ENCODE results near the gene ADGB.

The ADGB gene

GRCh38 chr6:146770965-146771735 is 172.4 kb downstream of the ADGB start:
- peak; percentile 91 for DNase-seq (ENCODE audit: low read depth)
- no peak overlapping the region for H3K4me3 ChIP-seq (ENCODE audit: low read depth, low read length)
- TF ChIP-seq, protein P1, sequence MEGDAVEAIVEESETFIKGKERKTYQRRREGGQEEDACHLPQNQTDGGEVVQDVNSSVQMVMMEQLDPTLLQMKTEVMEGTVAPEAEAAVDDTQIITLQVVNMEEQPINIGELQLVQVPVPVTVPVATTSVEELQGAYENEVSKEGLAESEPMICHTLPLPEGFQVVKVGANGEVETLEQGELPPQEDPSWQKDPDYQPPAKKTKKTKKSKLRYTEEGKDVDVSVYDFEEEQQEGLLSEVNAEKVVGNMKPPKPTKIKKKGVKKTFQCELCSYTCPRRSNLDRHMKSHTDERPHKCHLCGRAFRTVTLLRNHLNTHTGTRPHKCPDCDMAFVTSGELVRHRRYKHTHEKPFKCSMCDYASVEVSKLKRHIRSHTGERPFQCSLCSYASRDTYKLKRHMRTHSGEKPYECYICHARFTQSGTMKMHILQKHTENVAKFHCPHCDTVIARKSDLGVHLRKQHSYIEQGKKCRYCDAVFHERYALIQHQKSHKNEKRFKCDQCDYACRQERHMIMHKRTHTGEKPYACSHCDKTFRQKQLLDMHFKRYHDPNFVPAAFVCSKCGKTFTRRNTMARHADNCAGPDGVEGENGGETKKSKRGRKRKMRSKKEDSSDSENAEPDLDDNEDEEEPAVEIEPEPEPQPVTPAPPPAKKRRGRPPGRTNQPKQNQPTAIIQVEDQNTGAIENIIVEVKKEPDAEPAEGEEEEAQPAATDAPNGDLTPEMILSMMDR (IDR thresholded peaks at IDR 0.05; ENCODE audit: low read depth, low read length): no peak
- TF ChIP-seq MYC (IDR thresholded peaks at IDR 0.05; ENCODE audit: low read depth, low read length): no peak
- no peak for TF ChIP-seq POLR2A (IDR thresholded peaks at IDR 0.05; ENCODE audit: extremely low read depth, insufficient read length)
- no peak for TF ChIP-seq MAX (IDR thresholded peaks at IDR 0.05; ENCODE audit: low read depth, low read length)

DNA sequence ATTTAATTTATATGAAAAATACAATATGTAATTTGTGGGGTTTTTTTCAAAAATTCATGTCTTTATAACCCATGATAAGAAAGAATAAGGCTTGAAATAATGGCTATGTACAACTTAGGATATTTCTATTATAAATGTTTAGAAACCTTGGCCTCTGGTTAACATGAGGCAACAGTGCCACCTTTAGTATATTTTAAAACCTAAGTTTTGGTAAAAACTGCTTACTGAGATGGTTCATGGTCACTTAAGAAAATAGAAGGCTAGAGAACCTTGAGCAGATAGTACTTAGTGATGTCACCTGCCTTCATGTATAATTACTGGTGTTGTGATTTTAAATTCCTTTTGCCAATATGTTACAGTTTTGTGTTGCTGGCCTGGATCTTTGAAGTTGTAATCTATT is 176.4 kb downstream of the ADGB start:
- no peak for TF ChIP-seq MAX (IDR thresholded peaks at IDR 0.05; ENCODE audit: low read depth, low read length)
- TF ChIP-seq, protein P1 (IDR thresholded peaks at IDR 0.05; ENCODE audit: low read depth, low read length): no peak
- no peak for TF ChIP-seq MYC (IDR thresholded peaks at IDR 0.05; ENCODE audit: low read depth, low read length)
- no peak for TF ChIP-seq POLR2A (IDR thresholded peaks at IDR 0.05; ENCODE audit: extremely low read depth, insufficient read length)
- peak; percentile 45 for DNase-seq (ENCODE audit: low read depth)
- no peak overlapping the region for H3K4me3 ChIP-seq (ENCODE audit: low read depth, low read length)

- DNase-seq (ENCODE audit: low read depth): no peak
- H3K4me3 ChIP-seq (ENCODE audit: low read depth, low read length): no peak overlapping the region
- TF ChIP-seq MYC (IDR thresholded peaks at IDR 0.05; ENCODE audit: low read depth, low read length) (no peak), POLR2A (IDR thresholded peaks at IDR 0.05; ENCODE audit: extremely low read depth, insufficient read length) (no peak), MAX (IDR thresholded peaks at IDR 0.05; ENCODE audit: low read depth, low read length) (no peak)
- TF ChIP-seq, protein P1 (IDR thresholded peaks at IDR 0.05; ENCODE audit: low read depth, low read length): no peak
Observed at GRCh38 chr6:146781836-146782235, 183.1 kb downstream of the ADGB start.

DNA sequence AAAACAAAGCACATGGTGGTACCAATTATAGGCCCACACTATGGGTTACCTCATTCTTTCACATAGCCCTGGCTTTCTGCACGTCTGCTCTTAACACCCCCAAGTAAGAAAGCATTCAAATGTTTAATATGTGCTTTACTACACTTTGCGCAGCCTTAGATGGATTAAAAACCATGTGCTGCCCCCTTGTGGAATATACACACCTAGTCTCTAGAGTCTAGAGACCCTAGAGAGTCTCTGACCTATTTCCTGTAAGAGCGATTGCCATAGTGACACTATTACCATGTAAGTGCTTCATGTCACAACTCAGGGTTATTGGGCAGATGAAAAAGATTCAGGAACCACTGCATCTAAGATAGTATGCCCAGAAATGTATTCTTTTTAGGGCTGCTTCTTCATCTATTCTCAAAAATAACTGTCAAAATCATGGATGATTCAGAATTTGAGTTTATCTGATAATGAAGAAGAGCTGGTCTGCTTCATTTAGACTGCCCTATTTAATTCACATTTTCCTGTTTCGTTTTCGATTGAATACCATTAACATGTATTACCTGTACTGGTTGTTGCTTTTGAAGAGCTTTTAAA is 186.3 kb downstream of the ADGB start:
- H3K4me3 ChIP-seq (ENCODE audit: low read depth, low read length): no peak overlapping the region
- TF ChIP-seq, protein P1 (IDR thresholded peaks at IDR 0.05; ENCODE audit: low read depth, low read length): peak; percentile 67
- peak; percentile 73 for TF ChIP-seq MAX (IDR thresholded peaks at IDR 0.05; ENCODE audit: low read depth, low read length)
- TF ChIP-seq MYC (IDR thresholded peaks at IDR 0.05; ENCODE audit: low read depth, low read length): no peak
- no peak for TF ChIP-seq POLR2A (IDR thresholded peaks at IDR 0.05; ENCODE audit: extremely low read depth, insufficient read length)
- DNase-seq (ENCODE audit: low read depth): peak; percentile 79

DNA sequence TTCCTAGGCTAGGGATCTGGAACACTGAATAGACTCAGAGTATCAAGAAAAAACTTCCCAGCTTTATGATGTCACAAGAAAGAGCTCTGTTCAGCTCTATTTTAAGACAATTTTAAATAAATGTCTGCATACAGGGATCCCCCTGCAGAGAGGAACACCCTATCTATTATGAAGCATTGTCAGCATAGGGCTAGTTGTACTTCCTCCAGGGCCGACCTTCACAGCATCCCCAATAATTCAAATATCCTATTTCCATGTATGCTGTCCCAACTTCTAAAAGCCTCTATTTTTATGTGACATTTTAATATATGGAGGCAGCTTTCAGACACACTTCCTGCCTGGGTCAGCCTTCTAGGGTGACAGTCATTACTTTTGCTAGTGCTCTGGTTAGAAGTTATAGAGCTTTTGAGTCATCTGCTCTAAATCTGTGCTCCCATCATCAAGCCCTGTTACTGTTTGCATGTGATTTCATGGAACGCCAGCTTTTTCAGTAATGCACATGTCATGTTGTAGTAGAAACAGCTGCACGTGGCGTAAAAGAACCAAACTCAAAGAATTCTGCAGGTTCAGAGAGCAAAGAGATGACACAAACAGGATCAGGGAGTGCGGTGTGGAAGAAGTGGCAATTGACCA is 189.2 kb downstream of the ADGB start:
- H3K4me3 ChIP-seq (ENCODE audit: low read depth, low read length): no peak overlapping the region
- no peak for DNase-seq (ENCODE audit: low read depth)
- TF ChIP-seq, protein P1 (IDR thresholded peaks at IDR 0.05; ENCODE audit: low read depth, low read length): no peak
- TF ChIP-seq MYC (IDR thresholded peaks at IDR 0.05; ENCODE audit: low read depth, low read length) (no peak), MAX (IDR thresholded peaks at IDR 0.05; ENCODE audit: low read depth, low read length) (no peak), POLR2A (IDR thresholded peaks at IDR 0.05; ENCODE audit: extremely low read depth, insufficient read length) (no peak)
